ENCODE data around the gene BCAS1.

Gene BCAS1

DNA sequence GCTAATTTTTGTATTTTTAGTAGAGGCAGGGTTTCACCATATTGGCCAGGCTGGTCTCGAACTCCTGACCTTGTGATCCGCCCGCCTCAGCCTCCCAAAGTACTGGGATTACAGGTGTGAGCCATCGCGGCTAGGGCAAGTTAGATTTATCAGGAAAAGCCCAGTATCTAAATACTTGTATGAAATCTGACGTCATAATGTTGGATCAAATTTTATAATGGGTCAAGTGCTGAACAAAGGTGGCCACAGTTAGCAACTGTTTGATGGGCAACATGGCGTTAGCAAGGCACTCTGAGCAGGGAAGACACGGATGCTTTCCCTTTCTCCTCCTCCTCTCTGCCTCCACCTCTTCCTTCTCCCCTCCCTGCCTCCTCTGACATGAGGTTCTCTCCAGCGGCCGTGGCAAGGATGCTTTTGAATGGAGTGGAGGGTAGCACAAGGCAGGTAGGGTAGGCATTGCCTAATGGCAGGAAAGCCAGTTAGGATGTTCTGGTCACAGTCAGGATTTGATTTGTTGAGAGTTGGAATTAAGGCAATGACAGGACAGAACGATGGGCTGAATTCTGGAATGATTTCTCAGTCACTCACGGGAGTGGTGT, 149.6 kb downstream of the BCAS1 start:
- no peak overlapping the region for H3K27ac ChIP-seq
- no peaks in the 10 kb centered on the region for H3K36me3 ChIP-seq (ENCODE audit: control insufficient read depth, insufficient read depth, low read length)
- TF ChIP-seq CTCF (IDR thresholded peaks at IDR 0.05) = no peak
- no peaks in the 10 kb centered on the region for H3K79me2 ChIP-seq
- peak overlapping the region; percentile 35 for H2AFZ ChIP-seq
- no peaks in the 10 kb centered on the region for H3K9me3 ChIP-seq (ENCODE audit: control insufficient read depth, low read length)
- peaks cover 17% of the 10 kb centered on the region for H3K4me1 ChIP-seq
- no peak overlapping the region for H3K4me2 ChIP-seq (ENCODE audit: low read length)
- no peaks in the 10 kb centered on the region for H3K27me3 ChIP-seq (ENCODE audit: control insufficient read depth, insufficient read depth, low read length)
- H3K4me3 ChIP-seq (ENCODE audit: low read depth, low read length) = no peak overlapping the region
- H3K9ac ChIP-seq = no peak overlapping the region

DNA sequence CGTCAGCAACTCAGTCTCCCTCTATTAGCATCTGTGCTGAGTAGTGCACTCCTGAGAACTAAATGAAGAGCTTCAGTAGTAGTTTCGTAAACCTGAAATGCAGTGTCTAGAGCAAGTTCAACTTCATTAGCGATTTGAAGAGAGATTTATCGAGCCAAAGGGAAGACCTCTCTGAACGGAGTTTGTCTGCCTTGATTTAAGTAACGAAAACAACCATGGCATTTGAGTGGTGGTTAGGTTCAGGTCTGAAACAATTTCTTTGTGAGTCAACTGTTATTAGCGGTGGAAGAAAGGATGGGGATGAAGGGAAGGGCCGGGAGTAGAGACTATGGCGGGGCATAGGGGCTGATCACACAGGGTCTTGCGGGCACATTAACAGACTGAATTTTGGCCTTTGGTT, 150.5 kb downstream of the BCAS1 start:
- H3K79me2 ChIP-seq = no peaks in the 10 kb centered on the region
- no peak overlapping the region for H2AFZ ChIP-seq
- H3K4me2 ChIP-seq (ENCODE audit: low read length) = no peak overlapping the region
- no peaks in the 10 kb centered on the region for H3K27me3 ChIP-seq (ENCODE audit: control insufficient read depth, insufficient read depth, low read length)
- H3K9ac ChIP-seq = no peak overlapping the region
- no peaks in the 10 kb centered on the region for H3K9me3 ChIP-seq (ENCODE audit: control insufficient read depth, low read length)
- no peak overlapping the region for H3K27ac ChIP-seq
- H3K36me3 ChIP-seq (ENCODE audit: control insufficient read depth, insufficient read depth, low read length) = no peaks in the 10 kb centered on the region
- no peak for TF ChIP-seq CTCF (IDR thresholded peaks at IDR 0.05)
- H3K4me1 ChIP-seq = peaks cover 19% of the 10 kb centered on the region
- no peak overlapping the region for H3K4me3 ChIP-seq (ENCODE audit: low read depth, low read length)

DNA sequence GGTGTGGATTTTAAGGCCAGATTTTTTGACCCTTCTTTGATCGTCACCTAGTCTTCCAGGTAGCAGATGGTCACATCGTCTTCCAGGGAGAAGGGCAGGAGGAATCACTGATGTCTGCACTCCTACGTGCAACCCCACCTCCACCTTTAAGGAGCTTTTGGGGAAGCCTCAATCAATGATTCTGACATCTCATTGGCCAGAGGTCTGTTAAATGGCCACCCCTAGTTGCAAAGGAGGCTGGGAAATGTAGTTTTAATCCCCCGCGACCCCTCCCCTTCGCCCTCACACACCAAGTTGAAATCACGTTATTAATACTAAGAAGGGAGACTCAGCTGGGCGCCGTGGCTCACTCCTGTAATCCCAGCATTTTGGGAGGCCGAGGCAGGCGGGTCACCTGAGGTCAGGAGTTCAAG, 151.4 kb downstream of the BCAS1 start:
- no peaks in the 10 kb centered on the region for H3K27me3 ChIP-seq (ENCODE audit: control insufficient read depth, insufficient read depth, low read length)
- no peak for TF ChIP-seq CTCF (IDR thresholded peaks at IDR 0.05)
- H3K36me3 ChIP-seq (ENCODE audit: control insufficient read depth, insufficient read depth, low read length) = no peaks in the 10 kb centered on the region
- H3K4me3 ChIP-seq (ENCODE audit: low read depth, low read length) = no peak overlapping the region
- no peak overlapping the region for H3K4me2 ChIP-seq (ENCODE audit: low read length)
- H3K4me1 ChIP-seq = peaks cover 28% of the 10 kb centered on the region
- no peaks in the 10 kb centered on the region for H3K9me3 ChIP-seq (ENCODE audit: control insufficient read depth, low read length)
- H3K79me2 ChIP-seq = no peaks in the 10 kb centered on the region
- no peak overlapping the region for H3K27ac ChIP-seq
- no peak overlapping the region for H3K9ac ChIP-seq
- no peak overlapping the region for H2AFZ ChIP-seq

DNA sequence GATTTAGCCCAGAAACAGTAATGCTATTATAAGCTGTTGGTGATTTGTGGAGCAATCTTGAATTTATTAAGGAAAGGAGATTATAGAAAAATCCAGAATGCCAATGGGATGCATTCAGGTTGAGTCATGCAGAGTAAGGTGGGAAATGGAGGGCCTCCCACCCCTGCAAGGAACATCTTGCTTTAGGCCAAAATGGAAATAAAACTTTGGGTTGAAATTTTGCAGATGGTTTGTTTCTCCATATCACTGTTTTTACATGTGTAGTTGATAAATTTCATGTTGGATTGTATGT, 152.4 kb downstream of the BCAS1 start:
- Histone ChIP-seq H2AFZ (peak overlapping the region; percentile 82), H3K9me3 (ENCODE audit: control insufficient read depth, low read length) (no peaks in the 10 kb centered on the region), H3K9ac (no peak overlapping the region), H3K4me3 (ENCODE audit: low read depth, low read length) (no peak overlapping the region), H3K79me2 (no peaks in the 10 kb centered on the region), H3K36me3 (ENCODE audit: control insufficient read depth, insufficient read depth, low read length) (no peaks in the 10 kb centered on the region), H3K4me2 (ENCODE audit: low read length) (no peak overlapping the region), H3K4me1 (peaks cover 26% of the 10 kb centered on the region), H3K27ac (peak overlapping the region; percentile 96), H3K27me3 (ENCODE audit: control insufficient read depth, insufficient read depth, low read length) (no peaks in the 10 kb centered on the region)
- no peak for TF ChIP-seq CTCF (IDR thresholded peaks at IDR 0.05)

All from parathyroid adenoma (tissue), 2 donors.